IMR-90 (cell line): ENCODE results near the gene ERRFI1. TPM values are rescaled to one million over a fixed set of nuclear protein-coding genes. Genes with fewer than 3 reads are reported as not detected.

Experiments
- ATAC-seq: fragments of 200-7000 bp; cut with Tn5 transposase; 2 replicates; pipeline ENCODE4 v1.9.1; 2020; ENCODE audit warnings: low read depth, mild to moderate bottlenecking, moderate library complexity
- BruUV-seq: library from RNA; stranded (reverse); fragments of 400-500 nt; replicated peaks from 2 replicates; lab custom pipeline; 2021; lab: Mats Ljungman, UMichigan
- CTCF ChIA-PET: fragments of 300-600 bp; formaldehyde crosslinking; extraction: SDS; loops from one replicate; lab custom pipeline; 2021; ENCODE audit warnings: antibody characterized with exemption; lab: Yijun Ruan, JAX
- POLR2A ChIA-PET: fragments of 300-600 bp; sonication (Branson Sonifier 250); formaldehyde crosslinking; loops from one replicate; lab custom pipeline; 2022; ENCODE audit warnings: antibody characterized with exemption; ENCODE audit not compliant: unreplicated experiment; lab: Charles Lee
- DNase-seq: peaks from one replicate; pipeline ENCODE4 v3.0.0; 2013
- H2AFZ ChIP-seq: replicated peaks from 2 replicates; pipeline ENCODE3; 2013; ENCODE audit warnings: low read length, mild to moderate bottlenecking; ENCODE audit not compliant: poor library complexity
- H2AK5ac ChIP-seq: 2 replicates; pipeline ENCODE4 v1.6.1; 2013; ENCODE audit warnings: low read depth, low read length, inconsistent platforms
- H2AK9ac ChIP-seq: replicated peaks from 2 replicates; pipeline ENCODE3; 2013; ENCODE audit warnings: mild to moderate bottlenecking, low read depth, low read length, moderate library complexity; ENCODE audit not compliant: poor library complexity
- H2BK120ac ChIP-seq: 2 replicates; pipeline ENCODE4 v1.6.1; 2013; ENCODE audit warnings: low read depth, low read length, inconsistent platforms
- H2BK15ac ChIP-seq: 3 replicates; pipeline ENCODE4 v1.6.1; 2013; ENCODE audit warnings: low read depth, low read length, inconsistent platforms
- H2BK20ac ChIP-seq: 2 replicates; pipeline ENCODE4 v1.6.1; 2013; ENCODE audit warnings: low read depth, mild to moderate bottlenecking, inconsistent platforms, low read length, moderate library complexity
- H2BK5ac ChIP-seq: 2 replicates; pipeline ENCODE4 v1.6.1; 2013; ENCODE audit warnings: mild to moderate bottlenecking, low read depth, low read length, inconsistent platforms; ENCODE audit not compliant: poor library complexity, severe bottlenecking
- H3K14ac ChIP-seq: replicated peaks from 2 replicates; pipeline ENCODE4 v1.6.1; 2013; ENCODE audit warnings: low read depth, low read length, inconsistent platforms
- H3K18ac ChIP-seq: 2 replicates; pipeline ENCODE4 v1.6.1; 2013; ENCODE audit warnings: low read depth, low read length, control low read depth
- H3K23ac ChIP-seq: 2 replicates; pipeline ENCODE4 v1.6.1; 2013; ENCODE audit warnings: low read depth, low read length, inconsistent platforms
- H3K27ac ChIP-seq: 2 replicates; pipeline ENCODE4 v1.5.1; 2013; ENCODE audit warnings: mild to moderate bottlenecking, control low read depth, low read length; ENCODE audit not compliant: insufficient read depth
- H3K27me3 ChIP-seq: 2 replicates; pipeline ENCODE4 v1.6.1; 2013; ENCODE audit warnings: low read length; ENCODE audit not compliant: control insufficient read depth, insufficient read depth
- H3K36me3 ChIP-seq: 2 replicates; pipeline ENCODE4 v1.6.1; 2013; ENCODE audit warnings: low read length, mixed read lengths; ENCODE audit not compliant: control insufficient read depth, insufficient read depth
- H3K4ac ChIP-seq: 2 replicates; pipeline ENCODE4 v1.6.1; 2013; ENCODE audit warnings: low read depth, low read length, inconsistent platforms
- H3K4me1 ChIP-seq: 2 replicates; pipeline ENCODE4 v1.6.1; 2013; ENCODE audit warnings: low read length, mixed read lengths; ENCODE audit not compliant: control insufficient read depth, insufficient read depth
- H3K4me2 ChIP-seq: 2 replicates; pipeline ENCODE4 v1.6.1; 2013; ENCODE audit warnings: low read depth, mild to moderate bottlenecking, control low read depth, low read length, moderate library complexity
- H3K4me3 ChIP-seq: 2 replicates; pipeline ENCODE4 v1.5.1; 2013; ENCODE audit warnings: low read depth, mild to moderate bottlenecking, control low read depth, low read length, moderate library complexity; ENCODE audit not compliant: insufficient read depth
- H3K56ac ChIP-seq: 2 replicates; pipeline ENCODE4 v1.6.1; 2013; ENCODE audit warnings: low read length, inconsistent platforms; ENCODE audit not compliant: insufficient read depth; ENCODE audit errors: extremely low read depth
- H3K79me1 ChIP-seq, 2 experiments: 2 replicates each; pipeline ENCODE4 v1.6.1; 2013; ENCODE audit warnings: low read length in 2 of 2, inconsistent platforms in 1 of 2, low read depth in 1 of 2
- H3K9ac ChIP-seq: 2 replicates; pipeline ENCODE4 v1.6.1; 2013; ENCODE audit warnings: low read depth, low read length, control low read depth
- H3K9me1 ChIP-seq: 2 replicates; pipeline ENCODE4 v1.6.1; 2013; ENCODE audit warnings: low read length, inconsistent platforms; ENCODE audit not compliant: insufficient read depth
- H3K9me3 ChIP-seq: 2 replicates; pipeline ENCODE4 v1.6.1; 2013; ENCODE audit warnings: low read length; ENCODE audit not compliant: control insufficient read depth, insufficient read depth
- H4K20me1 ChIP-seq: 2 replicates; pipeline ENCODE4 v1.6.1; 2013; ENCODE audit warnings: low read length, inconsistent platforms; ENCODE audit not compliant: insufficient read depth
- H4K5ac ChIP-seq: 2 replicates; pipeline ENCODE4 v1.6.1; 2013; ENCODE audit warnings: mild to moderate bottlenecking, low read depth, low read length, control low read depth
- H4K8ac ChIP-seq, 2 experiments: 2 replicates each; pipeline ENCODE4 v1.6.1; 2013; ENCODE audit warnings: low read depth in 2 of 2, low read length in 2 of 2, control low read depth in 1 of 2, inconsistent platforms in 1 of 2
- H4K91ac ChIP-seq: 2 replicates; pipeline ENCODE4 v1.6.1; 2013; ENCODE audit warnings: low read depth, low read length, inconsistent platforms; ENCODE audit not compliant: insufficient read depth
- BHLHE40 ChIP-seq: fragments of 150-350 bp; IDR thresholded peaks from 2 replicates; pipeline ENCODE4 v1.6.1; 2016; ENCODE audit warnings: mild to moderate bottlenecking, low read depth, low read length
- CEBPB ChIP-seq: IDR thresholded peaks from 2 replicates; pipeline ENCODE4 v1.6.1; 2012; ENCODE audit warnings: low read depth, low read length, improper control_type of control experiment
- CTCF ChIP-seq: conservative IDR thresholded peaks from 2 replicates; pipeline ENCODE4 v1.5.1; 2012; ENCODE audit warnings: mild to moderate bottlenecking, low read depth, low read length, improper control_type of control experiment
- ELK1 ChIP-seq: fragments of 150-350 bp; IDR thresholded peaks from 2 replicates; pipeline ENCODE4 v1.6.1; 2016; ENCODE audit warnings: low read depth, mild to moderate bottlenecking, low read length, moderate library complexity, borderline replicate concordance
- FOS ChIP-seq: fragments of 150-350 bp; IDR thresholded peaks from 2 replicates; pipeline ENCODE4 v1.6.1; 2016; ENCODE audit warnings: low read depth, low read length
- MAFK ChIP-seq: IDR thresholded peaks from 2 replicates; pipeline ENCODE4 v1.6.1; 2012; ENCODE audit warnings: low read depth, low read length, improper control_type of control experiment
- MAZ ChIP-seq: IDR thresholded peaks from 2 replicates; pipeline ENCODE4 v1.6.1; 2012; ENCODE audit warnings: low read depth, mild to moderate bottlenecking, low read length, improper control_type of control experiment, moderate library complexity, borderline replicate concordance
- MXI1 ChIP-seq: IDR thresholded peaks from 2 replicates; pipeline ENCODE4 v1.6.1; 2012; ENCODE audit warnings: low read depth, mild to moderate bottlenecking, low read length, moderate library complexity, borderline replicate concordance
- RAD21 ChIP-seq: IDR thresholded peaks from 2 replicates; pipeline ENCODE4 v1.6.1; 2012; ENCODE audit warnings: low read length, improper control_type of control experiment
- RCOR1 ChIP-seq: IDR thresholded peaks from 2 replicates; pipeline ENCODE4 v1.6.1; 2012; ENCODE audit warnings: mild to moderate bottlenecking, low read length, improper control_type of control experiment; ENCODE audit not compliant: insufficient replicate concordance
- RFX5 ChIP-seq: IDR thresholded peaks from 2 replicates; pipeline ENCODE4 v1.8.0; 2012; ENCODE audit warnings: low read depth, mild to moderate bottlenecking, low read length, moderate library complexity
- USF2 ChIP-seq: fragments of 150-350 bp; IDR thresholded peaks from 2 replicates; pipeline ENCODE4 v1.6.1; 2017; ENCODE audit warnings: mild to moderate bottlenecking, antibody characterized with exemption, low read length, low read depth
- WGBS, 2 experiments: methylation state at CpG; one replicate each; pipeline versions ENCODE4 v1.1.5 to v1.1.7; 2013; ENCODE audit warnings: missing lambda C conversion rate in 2 of 2; ENCODE audit not compliant: insufficient read length in 1 of 2; ENCODE audit errors: extremely low coverage in 2 of 2; 5-methylcytosine and 5-hydroxymethylcytosine counted together
- dilution Hi-C: fragments of 300-500 bp; cut with HindIII; formaldehyde crosslinking; loops from one replicate; pipeline ENCODE4 v1.14.3; 2018; ENCODE audit warnings: low sequenced_read_pairs; ENCODE audit not compliant: unreplicated experiment
- in situ Hi-C: fragments of 300-500 bp; cut with MboI; formaldehyde crosslinking; loops from 3 replicates; pipeline ENCODE4 v1.14.3; 2019; ENCODE audit warnings: low sequenced_read_pairs, inconsistent platforms, mixed read lengths
- intact Hi-C: fragments of 100-400 bp; cut with micrococcal nuclease; formaldehyde crosslinking; loops from 2 replicates; pipeline ENCODE4 v1.10.0; 2022
- polyA plus RNA-seq, 3 experiments: library from polyadenylated mRNA; depleted of rRNA; stranded (reverse); fragments of >200 nt; gene quantifications; 2 replicates each; pipeline ENCODE4 v1.2.3, GENCODE V29; 2012; ENCODE audit warnings: low replicate concordance in 1 of 3
- total RNA-seq: library from RNA; depleted of rRNA; stranded (reverse); fragments of >200 nt; gene quantifications from 2 replicates; pipeline ENCODE4 v1.2.3, GENCODE V29; 2012

ERRFI1 gene
- total and polyA plus RNA-seq, 2 of the 4 experiments (the other 2 are of a cell fraction), result 101 to 145 TPM

- no peak for TF ChIP-seq BHLHE40
Observed at GRCh38 chr1:8053878-8054567, 27.9 kb upstream of the ERRFI1 start (continued).

- ChIA-PET POLR2A (no interaction called here), CTCF (interaction anchor here (0.6 kb wide), 1 partner anchor 40 kb away, joined by 4 read pairs; no protein-coding TSS in a partner anchor)
- in situ Hi-C loops (no loop called here), dilution Hi-C loops (no loop called here), intact Hi-C loops (no loop called here)
- Histone ChIP-seq H4K20me1 (no peaks in the 10 kb centered on the region), H3K18ac (0 out of 2 replicates have a peak overlapping the region, but pooled peaks have one; percentile 4), H3K4me1 (peaks cover 6% of the 10 kb centered on the region), H3K27me3 (no peaks in the 10 kb centered on the region), H3K9ac (no peak overlapping the region), H3K14ac (0 out of 2 replicates have a peak overlapping the region, but pooled peaks have one; percentile 69), H4K8ac (0 out of 4 replicates have a peak overlapping the region, but pooled peaks of 1 of the 2 experiments have one; percentile 47), H3K23ac (peak overlapping the region; percentile 49; the same call in 1 of the 2 replicates), H2BK120ac (0 out of 2 replicates have a peak overlapping the region, but pooled peaks have one; percentile 10), H3K36me3 (no peaks in the 10 kb centered on the region), H3K4me3 (no peak overlapping the region), H3K27ac (no peak overlapping the region), H3K4me2 (no peak overlapping the region), H3K56ac (no peak overlapping the region), H3K9me1 (peaks cover 6% of the 10 kb centered on the region), H3K9me3 (no peaks in the 10 kb centered on the region), H2BK15ac (peak overlapping the region; percentile 21; the same call in 1 of the 3 replicates), H2AFZ (peak overlapping the region; percentile 33), H2AK9ac (no peak overlapping the region), H3K4ac (peak overlapping the region; percentile 76; the same call in 1 of the 2 replicates), H4K5ac (no peak overlapping the region; the same call in 1 of the 2 replicates), H4K91ac (peak overlapping the region; percentile 64), H2BK5ac (no peak overlapping the region), H2AK5ac (peak overlapping the region; percentile 49; the same call in 1 of the 2 replicates), H2BK20ac (peak overlapping the region; percentile 25; the same call in 1 of the 2 replicates), H3K79me1 (no peaks in the 10 kb centered on the region)
- no CpG with 5 or more reads among the region's 4 CpGs for WGBS, 2 experiments
- DNase-seq (no peak), ATAC-seq (no peak)
- no TSS peak for BruUV-seq
- TF ChIP-seq ELK1 (no peak), CEBPB (no peak), RCOR1 (no peak), MAFK (no peak), RAD21 (no peak), FOS (no peak), MXI1 (no peak), CTCF (no peak), MAZ (no peak), USF2 (no peak), RFX5 (no peak)
Observed at GRCh38 chr1:8051650-8052049, 25.5 kb upstream of the ERRFI1 start.
